ENCODE data around the gene RIC1. TPM values are rescaled to one million over a fixed set of nuclear protein-coding genes. Genes with fewer than 3 reads are reported as not detected.

The RIC1 gene
- total RNA-seq, 1 donor: 37.8 TPM

DNA sequence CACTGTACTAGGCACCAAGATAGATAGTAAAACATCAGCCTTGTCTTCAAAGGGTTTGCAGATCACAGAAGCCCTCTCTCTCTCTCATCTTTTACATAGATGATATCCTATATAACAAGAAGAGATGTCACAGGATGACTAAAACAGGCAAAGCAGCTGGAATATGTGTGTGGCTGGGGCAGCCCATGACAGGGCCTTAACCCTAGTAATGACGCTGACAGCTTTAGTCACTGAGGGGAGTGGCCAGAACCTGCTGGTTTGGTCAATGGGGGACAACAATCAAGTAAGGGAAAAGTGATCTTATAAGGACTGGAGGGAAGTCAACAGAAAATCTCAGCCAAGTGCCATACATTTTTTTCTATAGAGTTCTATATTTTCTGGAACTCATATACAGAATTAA, 41.9 kb upstream of the RIC1 start:
- H3K4me3 ChIP-seq (ENCODE audit: low read depth, low read length): no peak overlapping the region
- peak; percentile 63 for DNase-seq (ENCODE audit: low read depth)
- TF ChIP-seq, protein P1, sequence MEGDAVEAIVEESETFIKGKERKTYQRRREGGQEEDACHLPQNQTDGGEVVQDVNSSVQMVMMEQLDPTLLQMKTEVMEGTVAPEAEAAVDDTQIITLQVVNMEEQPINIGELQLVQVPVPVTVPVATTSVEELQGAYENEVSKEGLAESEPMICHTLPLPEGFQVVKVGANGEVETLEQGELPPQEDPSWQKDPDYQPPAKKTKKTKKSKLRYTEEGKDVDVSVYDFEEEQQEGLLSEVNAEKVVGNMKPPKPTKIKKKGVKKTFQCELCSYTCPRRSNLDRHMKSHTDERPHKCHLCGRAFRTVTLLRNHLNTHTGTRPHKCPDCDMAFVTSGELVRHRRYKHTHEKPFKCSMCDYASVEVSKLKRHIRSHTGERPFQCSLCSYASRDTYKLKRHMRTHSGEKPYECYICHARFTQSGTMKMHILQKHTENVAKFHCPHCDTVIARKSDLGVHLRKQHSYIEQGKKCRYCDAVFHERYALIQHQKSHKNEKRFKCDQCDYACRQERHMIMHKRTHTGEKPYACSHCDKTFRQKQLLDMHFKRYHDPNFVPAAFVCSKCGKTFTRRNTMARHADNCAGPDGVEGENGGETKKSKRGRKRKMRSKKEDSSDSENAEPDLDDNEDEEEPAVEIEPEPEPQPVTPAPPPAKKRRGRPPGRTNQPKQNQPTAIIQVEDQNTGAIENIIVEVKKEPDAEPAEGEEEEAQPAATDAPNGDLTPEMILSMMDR (IDR thresholded peaks at IDR 0.05; ENCODE audit: insufficient read depth, low read length): no peak

DNA sequence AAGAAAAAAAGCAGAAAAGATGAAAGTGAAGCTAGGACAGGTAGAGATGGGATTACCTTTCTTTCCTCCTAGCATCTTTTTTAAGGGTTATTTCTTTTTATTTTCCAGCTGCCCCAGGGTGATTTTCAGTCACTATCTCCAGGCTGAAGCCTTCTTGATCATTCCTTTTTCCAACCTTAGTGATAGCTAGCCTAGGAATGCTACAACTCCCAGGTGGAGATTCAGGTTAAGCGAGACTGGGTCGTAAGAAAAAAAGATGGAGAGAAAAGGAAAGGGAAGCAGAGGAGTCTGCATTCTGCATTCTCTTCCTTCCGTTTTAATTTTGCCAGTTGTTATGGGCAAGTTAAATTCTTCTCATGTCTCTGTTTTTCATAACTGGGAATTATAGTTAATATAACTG, 36.7 kb upstream of the RIC1 start:
- DNase-seq (ENCODE audit: low read depth): no peak
- TF ChIP-seq, protein P1 (IDR thresholded peaks at IDR 0.05; ENCODE audit: insufficient read depth, low read length): no peak
- no peak overlapping the region for H3K4me3 ChIP-seq (ENCODE audit: low read depth, low read length)

DNA sequence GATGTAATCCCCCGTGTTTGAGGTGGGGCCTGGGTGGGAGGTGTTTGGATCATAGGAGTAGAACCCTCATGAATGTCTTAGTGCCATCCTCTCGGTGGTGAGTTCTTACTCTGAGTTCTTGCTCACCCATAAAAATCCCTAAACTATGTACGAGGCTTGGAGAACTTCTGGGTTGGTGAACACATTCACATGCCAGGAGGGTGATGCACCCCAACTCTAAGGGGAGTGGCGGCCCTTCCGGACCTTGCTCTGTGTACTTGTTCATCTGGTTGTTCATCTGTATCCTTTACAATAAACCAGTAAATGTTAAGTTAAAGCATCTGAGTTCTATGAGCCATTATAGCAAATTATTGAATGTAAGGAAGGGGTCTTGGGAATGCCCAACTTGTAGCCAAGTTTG, 36.0 kb upstream of the RIC1 start:
- TF ChIP-seq, protein P1 (IDR thresholded peaks at IDR 0.05; ENCODE audit: insufficient read depth, low read length): no peak
- no peak for DNase-seq (ENCODE audit: low read depth)
- H3K4me3 ChIP-seq (ENCODE audit: low read depth, low read length): no peak overlapping the region

DNA sequence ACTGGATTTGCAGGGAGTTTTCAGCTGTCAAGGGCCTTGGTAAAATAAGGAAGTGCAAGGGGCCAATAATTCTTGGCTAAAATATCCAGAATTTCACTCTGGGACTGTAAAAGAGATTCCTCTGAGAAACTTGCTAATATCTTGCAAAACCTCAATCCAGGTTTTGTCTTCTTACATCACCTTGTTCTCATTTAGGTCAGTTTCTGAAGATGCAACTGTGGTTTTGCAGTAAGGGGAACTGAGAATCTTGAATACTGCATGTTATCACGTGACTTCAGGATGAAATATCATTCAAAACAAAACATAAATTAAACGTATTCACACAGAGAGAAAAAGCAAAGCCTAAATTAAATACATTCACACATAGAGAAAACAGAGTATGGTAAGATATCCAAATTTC, 35.0 kb upstream of the RIC1 start:
- H3K4me3 ChIP-seq (ENCODE audit: low read depth, low read length): no peak overlapping the region
- DNase-seq (ENCODE audit: low read depth): no peak
- TF ChIP-seq, protein P1 (IDR thresholded peaks at IDR 0.05; ENCODE audit: insufficient read depth, low read length): no peak

DNA sequence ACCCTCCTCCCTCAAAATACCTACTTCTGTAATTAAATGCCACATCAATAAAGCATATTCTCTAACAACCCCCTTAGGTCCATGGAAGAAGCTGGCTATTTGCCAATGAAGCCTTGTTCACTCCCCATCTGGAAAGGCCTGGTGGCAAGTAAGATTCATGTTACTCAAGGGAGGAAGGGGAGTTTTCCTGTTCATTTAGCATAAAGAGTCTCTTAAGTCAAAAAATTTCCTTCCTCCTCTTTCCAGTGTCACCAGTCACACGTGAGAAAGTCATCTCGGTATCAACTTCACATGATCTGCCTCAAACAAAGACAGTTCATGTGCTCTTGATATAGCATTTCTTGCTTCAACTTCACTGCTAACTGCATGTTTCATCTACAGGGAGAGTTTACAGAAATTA, 32.7 kb upstream of the RIC1 start:
- no peak for DNase-seq (ENCODE audit: low read depth)
- H3K4me3 ChIP-seq (ENCODE audit: low read depth, low read length): no peak overlapping the region
- TF ChIP-seq, protein P1 (IDR thresholded peaks at IDR 0.05; ENCODE audit: insufficient read depth, low read length): no peak

DNA sequence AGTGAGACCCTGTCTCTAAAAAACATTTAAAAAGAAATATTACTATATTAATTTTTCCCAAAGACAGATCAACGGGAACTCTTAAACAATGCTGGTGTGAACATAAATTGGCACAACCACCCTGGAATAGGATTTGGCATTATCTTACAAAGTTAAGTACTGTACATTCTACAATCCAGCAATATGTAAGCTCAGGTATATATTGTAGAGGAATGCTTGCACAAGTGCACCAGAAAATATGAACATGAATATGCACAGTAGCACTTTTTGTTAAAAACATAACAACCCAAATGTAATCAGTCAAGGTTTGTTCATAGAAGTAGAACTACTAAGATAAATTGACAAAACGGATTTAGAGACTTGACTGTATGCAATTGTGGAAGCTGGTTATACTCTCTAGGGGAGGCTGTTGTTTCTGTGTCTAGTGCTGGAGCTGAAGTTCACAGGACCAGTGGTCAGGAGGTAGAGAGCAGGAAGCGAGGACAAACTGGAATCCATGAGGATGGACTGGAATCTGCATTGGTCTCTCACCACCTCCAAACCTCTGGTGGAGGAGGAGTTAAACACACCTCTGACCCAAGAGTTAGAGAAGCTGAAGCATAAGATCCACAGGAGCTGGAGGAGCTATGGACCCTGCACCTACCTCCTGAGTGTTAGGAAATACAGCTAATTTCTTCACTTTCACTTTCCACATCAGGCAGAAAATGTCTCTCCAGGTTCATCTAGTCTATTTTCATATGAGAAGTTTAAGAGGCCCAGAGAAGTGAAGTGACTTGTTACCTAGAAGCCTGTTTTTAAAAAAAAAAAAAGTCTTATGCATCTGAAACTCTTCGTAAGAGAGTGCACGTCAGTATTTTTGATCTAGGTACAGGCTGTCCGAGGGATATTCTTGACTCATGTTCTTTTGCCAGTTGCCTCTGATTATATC, 20.3 kb upstream of the RIC1 start:
- TF ChIP-seq, protein P1 (IDR thresholded peaks at IDR 0.05; ENCODE audit: insufficient read depth, low read length): peak; percentile 13
- peak; percentile 45 for DNase-seq (ENCODE audit: low read depth)
- H3K4me3 ChIP-seq (ENCODE audit: low read depth, low read length): peak overlapping the region; percentile 59

Measured in fibroblast of the aortic adventitia (primary cell).